ENCODE results near the gene PDPK1.

The PDPK1 gene

DNA sequence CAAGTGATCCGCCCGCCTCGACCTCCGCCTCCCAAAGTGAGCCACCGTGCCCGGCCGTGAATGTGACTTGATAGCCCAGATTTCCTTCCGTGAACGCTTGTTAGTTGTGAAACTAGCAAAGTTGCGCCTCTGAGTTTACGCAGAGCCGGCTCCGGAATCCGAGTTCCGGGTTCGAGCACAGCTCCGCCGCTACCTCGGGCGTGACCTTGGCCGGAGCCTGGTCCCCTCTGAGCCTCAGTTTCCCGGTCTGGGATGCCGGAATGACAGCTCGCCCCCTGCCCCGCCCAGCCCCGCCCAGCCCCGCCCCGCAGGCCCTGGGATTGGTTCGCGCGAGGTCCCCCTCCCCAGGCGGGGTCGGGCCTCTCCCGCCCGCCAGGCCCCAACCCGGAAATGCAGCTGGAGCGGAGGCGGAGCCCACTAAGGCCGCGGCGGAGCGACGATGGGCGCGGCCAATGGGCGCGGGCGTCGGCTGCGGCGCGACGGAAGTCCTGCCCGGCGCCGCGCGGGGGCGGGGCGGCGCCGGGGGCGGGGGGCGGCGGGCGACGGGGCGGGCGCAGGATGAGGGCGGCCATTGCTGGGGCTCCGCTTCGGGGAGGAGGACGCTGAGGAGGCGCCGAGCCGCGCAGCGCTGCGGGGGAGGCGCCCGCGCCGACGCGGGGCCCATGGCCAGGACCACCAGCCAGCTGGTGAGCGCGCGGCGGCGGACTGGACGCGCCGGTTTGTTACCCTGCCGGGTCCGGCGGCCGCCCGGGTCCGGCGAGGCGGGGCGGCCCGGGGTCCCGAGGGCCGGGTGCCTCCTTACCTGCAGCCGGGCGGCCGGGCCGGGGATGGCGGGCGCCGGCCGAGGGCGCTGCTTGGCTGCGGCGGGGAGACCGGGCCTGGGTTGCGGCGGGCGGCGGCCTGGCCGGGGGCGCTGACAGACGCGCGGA is at the start of gene PDPK1:
PDPK1 (plus strand) TSS at position 571 of the 929 bp plus-strand sequence; CDS start at position 663, 92 bp downstream.
- TF ChIP-seq, protein P1, sequence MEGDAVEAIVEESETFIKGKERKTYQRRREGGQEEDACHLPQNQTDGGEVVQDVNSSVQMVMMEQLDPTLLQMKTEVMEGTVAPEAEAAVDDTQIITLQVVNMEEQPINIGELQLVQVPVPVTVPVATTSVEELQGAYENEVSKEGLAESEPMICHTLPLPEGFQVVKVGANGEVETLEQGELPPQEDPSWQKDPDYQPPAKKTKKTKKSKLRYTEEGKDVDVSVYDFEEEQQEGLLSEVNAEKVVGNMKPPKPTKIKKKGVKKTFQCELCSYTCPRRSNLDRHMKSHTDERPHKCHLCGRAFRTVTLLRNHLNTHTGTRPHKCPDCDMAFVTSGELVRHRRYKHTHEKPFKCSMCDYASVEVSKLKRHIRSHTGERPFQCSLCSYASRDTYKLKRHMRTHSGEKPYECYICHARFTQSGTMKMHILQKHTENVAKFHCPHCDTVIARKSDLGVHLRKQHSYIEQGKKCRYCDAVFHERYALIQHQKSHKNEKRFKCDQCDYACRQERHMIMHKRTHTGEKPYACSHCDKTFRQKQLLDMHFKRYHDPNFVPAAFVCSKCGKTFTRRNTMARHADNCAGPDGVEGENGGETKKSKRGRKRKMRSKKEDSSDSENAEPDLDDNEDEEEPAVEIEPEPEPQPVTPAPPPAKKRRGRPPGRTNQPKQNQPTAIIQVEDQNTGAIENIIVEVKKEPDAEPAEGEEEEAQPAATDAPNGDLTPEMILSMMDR (IDR thresholded peaks at IDR 0.05; ENCODE audit: borderline replicate concordance, insufficient read depth, low read depth, low read length) = no peak
- H3K4me3 ChIP-seq (ENCODE audit: low read depth, low read length) = peak within 1 kb of the TSS; percentile 69

DNA sequence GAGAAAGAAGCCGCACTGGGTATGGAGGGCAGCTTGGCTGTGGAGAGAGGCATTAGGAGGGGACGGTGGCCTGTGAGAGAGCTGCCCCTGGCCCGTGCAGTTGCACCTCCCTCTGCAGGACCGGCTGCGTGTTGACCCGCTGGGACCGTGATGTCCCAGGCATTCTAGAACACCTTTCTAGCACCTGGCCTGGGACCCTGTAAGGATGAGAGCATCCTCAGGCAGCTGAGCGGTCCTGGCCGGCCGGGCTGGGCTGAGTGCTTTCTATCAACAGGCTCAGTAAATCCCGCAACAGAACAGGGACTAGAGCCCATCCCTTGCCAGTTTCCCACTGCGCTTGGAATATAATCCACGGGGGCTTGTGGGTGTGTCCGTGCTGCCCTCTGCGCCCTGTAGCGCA is 48.2 kb upstream of the PDPK1 start:
- H3K4me3 ChIP-seq (ENCODE audit: low read depth, low read length) = no peak overlapping the region
- TF ChIP-seq, protein P1 (IDR thresholded peaks at IDR 0.05; ENCODE audit: borderline replicate concordance, insufficient read depth, low read depth, low read length) = no peak

DNA sequence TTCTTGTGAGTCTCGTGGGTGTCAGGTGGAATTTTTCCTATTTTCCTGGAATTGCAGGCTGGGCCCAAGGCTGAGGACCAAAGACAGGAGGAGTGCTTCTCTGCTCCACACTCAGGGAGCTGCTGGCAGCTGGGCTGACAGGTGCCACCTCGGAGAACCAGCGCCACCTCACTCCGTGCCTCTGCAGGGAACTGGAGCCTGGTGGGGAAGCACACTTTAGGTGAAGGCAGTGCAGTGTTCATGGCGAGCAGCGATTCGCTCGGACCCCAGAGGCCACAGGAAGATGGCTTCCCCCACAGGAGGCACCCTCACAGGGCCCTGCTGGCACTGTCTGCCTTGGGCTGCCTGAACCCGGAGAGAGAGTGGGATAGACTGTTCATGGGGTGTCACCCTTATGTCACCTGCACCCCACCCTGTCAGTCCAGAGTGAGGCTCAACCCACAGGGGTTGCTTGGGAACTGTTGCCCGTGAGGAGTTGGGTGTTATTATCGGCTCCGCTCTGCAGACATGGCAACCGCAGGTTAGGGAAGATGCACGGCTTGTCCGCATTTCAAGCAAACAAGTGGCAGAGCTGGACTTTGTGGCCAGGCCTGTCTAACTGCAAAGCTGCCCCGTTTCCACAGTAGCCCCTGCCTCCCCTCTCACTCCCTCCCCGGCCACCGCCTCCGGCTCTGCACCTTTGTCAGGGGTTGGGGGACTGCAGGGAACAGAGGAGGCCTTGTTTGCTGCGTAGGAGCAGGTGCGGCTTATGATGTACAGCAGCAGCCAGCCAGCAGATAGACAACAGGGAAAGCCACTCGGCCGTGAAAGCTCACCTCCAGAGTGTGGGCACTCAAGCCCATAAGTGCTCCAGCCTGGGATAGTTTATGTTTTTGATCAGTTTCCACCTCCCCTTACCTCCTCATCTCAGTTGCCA is 47.4 kb upstream of the PDPK1 start:
- no peak overlapping the region for H3K4me3 ChIP-seq (ENCODE audit: low read depth, low read length)
- TF ChIP-seq, protein P1 (IDR thresholded peaks at IDR 0.05; ENCODE audit: borderline replicate concordance, insufficient read depth, low read depth, low read length) = no peak

DNA sequence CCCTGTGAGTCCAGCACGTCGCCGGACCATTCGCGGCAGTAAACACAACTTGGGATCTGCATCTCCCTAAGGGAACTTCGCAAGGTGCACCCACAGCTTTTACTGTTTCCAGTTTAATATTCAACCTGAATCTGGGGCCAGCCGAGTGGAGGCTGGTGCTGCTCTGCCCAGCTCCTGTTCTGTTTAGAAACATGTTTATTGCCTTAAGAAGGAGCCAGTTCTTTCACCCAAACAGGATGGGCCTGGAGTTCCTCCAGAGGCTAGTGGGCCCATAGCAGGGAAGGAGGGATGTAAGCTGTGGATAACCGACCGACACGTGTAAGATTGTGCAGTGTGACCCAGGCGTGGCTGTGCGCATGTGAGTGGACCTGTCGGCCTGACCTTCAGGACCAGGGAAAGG is 45.5 kb upstream of the PDPK1 start:
- TF ChIP-seq, protein P1 (IDR thresholded peaks at IDR 0.05; ENCODE audit: borderline replicate concordance, insufficient read depth, low read depth, low read length) = no peak

DNA sequence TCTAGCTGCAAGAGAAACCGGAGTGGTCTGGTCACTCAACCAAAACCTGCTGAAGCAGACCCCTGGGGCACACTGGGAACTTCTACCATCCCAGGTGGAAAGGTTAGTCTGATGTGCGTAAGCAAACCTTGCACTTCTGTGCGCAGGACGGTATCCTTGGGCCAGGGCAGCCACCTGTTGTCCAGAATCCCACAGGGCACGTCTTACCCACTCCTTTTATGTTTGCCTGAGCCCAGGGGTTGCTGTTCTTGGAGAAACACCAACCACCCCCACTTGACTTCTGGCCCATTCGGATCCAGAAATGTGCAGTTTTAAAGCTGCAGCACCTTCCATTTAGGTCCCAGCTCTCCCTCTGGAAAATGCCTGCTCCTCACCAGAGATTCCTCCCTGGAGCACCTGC is 44.2 kb upstream of the PDPK1 start:
- TF ChIP-seq, protein P1 (IDR thresholded peaks at IDR 0.05; ENCODE audit: borderline replicate concordance, insufficient read depth, low read depth, low read length) = no peak
- no peak overlapping the region for H3K4me3 ChIP-seq (ENCODE audit: low read depth, low read length)

More for the DNA sequence above, 45.5 kb upstream of the PDPK1 start:
- no peak overlapping the region for H3K4me3 ChIP-seq (ENCODE audit: low read depth, low read length)

DNA sequence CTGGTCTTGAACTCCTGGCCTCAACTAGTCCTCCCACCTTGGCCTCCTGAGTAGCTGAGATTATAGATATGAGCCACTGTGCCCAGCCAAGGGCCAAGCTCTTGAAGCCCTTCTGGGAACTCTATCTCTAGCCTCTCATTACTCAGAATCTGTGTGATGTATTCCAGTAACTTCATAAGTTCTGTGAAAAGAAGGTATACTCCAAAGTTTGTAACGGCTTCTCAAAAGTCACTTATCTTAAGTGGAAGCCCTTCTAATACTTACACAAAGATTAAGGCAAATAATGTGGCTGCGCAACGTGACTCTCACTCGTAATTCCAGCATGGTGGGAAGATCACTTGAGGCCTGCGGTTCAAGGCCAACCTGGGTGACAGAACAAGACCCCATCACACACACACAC is 43.2 kb upstream of the PDPK1 start:
- no peak overlapping the region for H3K4me3 ChIP-seq (ENCODE audit: low read depth, low read length)
- TF ChIP-seq, protein P1 (IDR thresholded peaks at IDR 0.05; ENCODE audit: borderline replicate concordance, insufficient read depth, low read depth, low read length) = no peak
